ENCODE measurements around the gene DNAAF8.
"Not testable (repeated sequence)": the region's sequence is repeated elsewhere in the genome, so short reads cannot be mapped to it uniquely, and the experiment has no call there.

Gene DNAAF8

GRCh38 chr16:4723071-4723767 is 11.1 kb upstream of the DNAAF8 start:
- no peak for DNase-seq (ENCODE audit: low read depth in 2 of 2)

DNA sequence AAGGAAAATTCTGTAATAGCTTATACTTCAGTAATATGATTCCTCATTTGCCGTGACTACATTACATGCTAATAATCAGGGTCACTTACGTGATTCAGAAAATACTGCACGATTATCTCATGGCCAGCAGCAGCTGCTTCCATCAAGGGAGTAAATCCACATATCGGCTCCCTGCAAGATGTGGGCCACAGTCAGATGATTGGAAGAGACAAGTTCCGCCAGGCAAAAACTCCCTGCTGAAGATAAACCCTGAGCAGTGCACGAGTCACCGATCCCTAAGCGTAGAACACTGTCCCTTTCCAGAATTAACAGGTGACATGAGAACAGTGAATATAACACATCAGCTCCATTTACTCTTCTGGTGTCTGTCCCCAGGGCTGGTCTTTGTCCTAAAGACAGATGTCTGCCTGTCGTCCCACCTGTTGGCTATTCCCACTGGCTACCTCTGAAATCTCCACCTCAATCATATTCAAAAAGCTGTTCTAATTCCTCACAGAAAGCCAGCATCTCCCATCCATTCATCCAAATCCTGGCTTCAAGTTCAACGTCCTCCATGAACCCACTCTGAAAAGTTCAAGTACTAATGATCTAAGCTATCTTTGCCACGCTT is 9.6 kb upstream of the DNAAF8 start:
- no peak for DNase-seq (ENCODE audit: low read depth in 2 of 2)

DNA sequence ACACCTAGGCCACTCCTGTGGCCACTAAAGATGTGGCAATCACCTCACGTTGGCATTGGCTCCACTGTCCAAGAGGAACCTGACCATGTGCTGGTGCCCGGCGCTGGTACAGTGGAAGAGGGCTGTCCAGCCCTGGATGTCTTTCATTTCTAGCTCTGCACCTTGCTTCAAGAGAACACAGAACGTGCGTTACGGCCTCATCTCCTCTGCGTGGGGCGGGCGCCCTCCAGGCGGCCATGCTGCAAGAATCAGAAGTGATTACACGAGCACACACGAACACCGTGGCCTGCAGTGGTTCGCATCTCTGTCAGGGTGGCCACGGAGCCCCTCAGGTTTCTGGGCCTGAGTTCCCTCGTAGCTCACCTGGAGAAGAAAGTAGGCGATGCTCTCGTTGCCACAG is 7.7 kb upstream of the DNAAF8 start:
- no peak for DNase-seq (ENCODE audit: low read depth in 2 of 2)

DNA sequence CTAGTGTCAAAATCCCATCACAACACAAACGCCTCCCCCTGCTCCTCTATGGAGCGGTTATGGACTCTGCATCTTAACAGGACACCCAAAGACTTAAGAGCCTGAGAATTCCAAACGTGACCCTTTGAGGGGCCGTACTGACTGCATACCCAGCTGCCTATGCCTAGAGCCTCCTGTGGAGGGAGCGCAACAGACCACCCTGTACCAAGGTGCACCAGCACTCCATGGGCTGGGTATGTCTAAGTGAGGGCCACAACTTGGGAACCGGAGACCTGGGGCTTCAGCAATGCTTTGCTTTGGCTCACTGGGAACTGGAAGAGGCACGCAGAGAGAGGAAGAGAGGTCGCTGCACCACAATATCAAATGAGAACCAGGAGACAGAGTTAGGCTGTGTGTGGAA is 5.7 kb upstream of the DNAAF8 start:
- no peak for DNase-seq (ENCODE audit: low read depth in 2 of 2)

DNA sequence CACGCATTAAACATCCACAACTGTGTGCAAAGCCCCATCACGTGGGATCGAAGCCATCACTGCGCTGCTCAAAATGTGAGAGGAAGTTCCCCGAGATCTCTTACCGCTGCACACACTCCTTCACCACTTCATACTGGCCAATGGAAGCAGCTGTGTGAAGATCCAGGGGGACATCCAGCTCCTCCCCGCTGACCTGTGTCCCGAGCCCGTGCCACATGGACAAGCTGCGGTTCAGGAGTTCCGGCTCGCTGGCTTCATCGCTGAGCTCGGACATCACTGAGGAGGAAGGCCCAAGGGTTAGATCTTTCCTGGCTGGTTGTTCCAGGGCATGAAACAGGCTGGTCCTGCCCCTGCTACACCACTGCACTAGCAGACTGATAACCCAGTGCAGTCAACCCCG is 4.5 kb upstream of the DNAAF8 start:
- DNase-seq (ENCODE audit: low read depth in 2 of 2), result no peak

DNA sequence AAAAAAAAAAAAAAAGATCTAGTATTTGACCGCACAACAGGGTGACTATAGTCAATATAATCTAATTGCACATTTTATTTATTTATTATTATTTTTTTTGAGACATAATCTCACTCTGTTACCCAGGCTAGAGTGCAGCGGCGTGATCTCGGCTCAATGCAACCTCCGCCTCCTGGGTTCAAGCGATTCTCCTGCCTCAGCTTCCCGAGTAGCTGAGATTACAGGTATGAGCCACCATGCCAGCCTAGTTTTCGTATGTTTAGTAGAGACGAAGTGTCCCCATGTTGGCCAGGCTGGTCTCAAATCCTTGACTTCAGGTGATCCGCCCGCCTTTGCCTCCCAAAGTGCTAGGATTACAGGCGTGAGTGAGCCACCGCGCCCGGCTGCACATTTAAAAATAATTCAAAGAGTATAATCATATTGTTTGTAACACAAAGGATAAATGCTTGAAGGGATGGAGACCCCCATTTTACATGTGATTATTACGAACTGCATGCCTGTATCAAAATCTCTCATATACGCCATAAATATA is 1.1 kb upstream of the DNAAF8 start:
- no peak for DNase-seq (ENCODE audit: low read depth in 2 of 2)

DNA sequence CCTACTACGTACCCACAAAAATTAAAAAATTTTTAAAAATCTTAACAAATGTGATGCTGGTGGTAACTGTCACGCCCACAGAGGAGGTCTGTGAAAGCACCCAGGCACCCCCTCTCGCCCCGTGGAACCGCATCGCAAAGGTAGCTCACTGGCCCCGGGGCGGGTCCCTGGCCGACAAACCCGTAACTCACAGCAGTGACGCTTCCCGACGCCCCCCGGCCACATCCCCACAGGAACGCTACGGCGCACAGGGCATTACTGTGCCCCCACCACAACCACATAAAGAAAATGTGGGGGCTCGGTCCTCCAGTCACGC is 632 bp upstream of the DNAAF8 start:
- DNase-seq (ENCODE audit: low read depth in 2 of 2), result no peak

- DNase-seq (ENCODE audit: low read depth in 2 of 2), result peak; percentile 92 to 93
Measured at GRCh38 chr16:4734730-4735535, 596 bp downstream of the DNAAF8 start.

- no peak for DNase-seq (ENCODE audit: low read depth in 2 of 2)
Measured at GRCh38 chr16:4736546-4736945, 2.2 kb downstream of the DNAAF8 start.

DNA sequence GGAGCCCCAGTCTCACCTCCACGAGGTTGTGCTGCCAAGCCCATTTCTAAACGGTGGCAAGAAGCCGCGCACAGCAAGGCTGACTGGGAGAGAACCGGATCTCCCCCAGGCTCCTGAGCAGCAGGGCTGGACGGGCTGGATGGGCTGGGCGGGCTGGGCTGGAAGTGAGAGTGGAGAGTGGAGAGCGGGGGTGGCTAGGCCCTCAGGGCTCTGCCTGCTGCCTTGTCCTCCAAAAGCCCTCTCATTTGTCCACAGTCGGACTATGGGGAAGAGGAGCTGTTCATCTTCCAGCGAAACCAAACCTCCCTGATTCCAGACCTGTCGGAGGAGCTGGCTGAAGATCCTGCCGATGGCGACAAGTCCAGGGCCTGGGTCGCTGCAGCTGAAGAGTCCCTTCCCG is 3.2 kb downstream of the DNAAF8 start:
- DNase-seq (ENCODE audit: low read depth in 2 of 2), result no peak

GRCh38 chr16:4738370-4738769 is 4.0 kb downstream of the DNAAF8 start:
- not testable (repeated sequence) for DNase-seq (ENCODE audit: low read depth in 2 of 2)

DNA sequence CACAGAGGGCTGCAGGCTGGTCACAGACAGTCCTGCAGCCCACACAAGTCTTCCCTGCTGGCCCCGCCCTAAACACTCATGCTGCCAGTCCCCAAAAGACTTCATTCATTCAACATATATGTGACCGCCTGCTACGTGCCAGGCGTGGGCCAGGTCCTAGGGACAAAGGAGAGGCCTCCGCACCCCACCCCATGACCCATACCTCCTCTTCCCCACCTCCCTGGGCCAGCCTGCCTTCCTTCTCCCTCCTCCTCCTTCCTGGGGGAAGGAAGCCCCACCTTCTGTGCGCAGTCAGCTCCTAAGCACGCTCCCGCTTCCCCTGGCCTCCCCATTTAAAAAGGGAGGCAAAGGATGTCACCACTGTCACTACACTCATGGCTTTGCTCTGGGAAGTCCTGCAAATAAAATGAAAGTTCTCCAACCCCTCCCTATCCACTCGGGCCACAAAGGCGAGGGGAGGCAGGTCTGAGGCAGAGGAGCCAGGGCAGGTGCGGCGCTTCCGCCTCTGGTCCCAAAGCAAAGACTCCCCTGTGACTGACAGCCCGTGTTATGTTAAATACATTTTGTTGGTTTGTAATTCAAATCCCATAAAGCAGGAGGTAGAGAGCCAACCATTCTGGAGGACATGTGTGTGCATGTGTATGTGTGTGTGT is 9.0 kb downstream of the DNAAF8 start:
- no peak for DNase-seq (ENCODE audit: low read depth in 2 of 2)

- DNase-seq (ENCODE audit: low read depth in 2 of 2), result no peak
Measured at GRCh38 chr16:4744555-4745273, 10.4 kb downstream of the DNAAF8 start.

GRCh38 chr16:4745274-4745569 is 10.9 kb downstream of the DNAAF8 start:
- no peak for DNase-seq (ENCODE audit: low read depth in 2 of 2)

- DNase-seq (ENCODE audit: low read depth in 2 of 2), result no peak
Measured at GRCh38 chr16:4746215-4746614, 11.9 kb downstream of the DNAAF8 start.

DNA sequence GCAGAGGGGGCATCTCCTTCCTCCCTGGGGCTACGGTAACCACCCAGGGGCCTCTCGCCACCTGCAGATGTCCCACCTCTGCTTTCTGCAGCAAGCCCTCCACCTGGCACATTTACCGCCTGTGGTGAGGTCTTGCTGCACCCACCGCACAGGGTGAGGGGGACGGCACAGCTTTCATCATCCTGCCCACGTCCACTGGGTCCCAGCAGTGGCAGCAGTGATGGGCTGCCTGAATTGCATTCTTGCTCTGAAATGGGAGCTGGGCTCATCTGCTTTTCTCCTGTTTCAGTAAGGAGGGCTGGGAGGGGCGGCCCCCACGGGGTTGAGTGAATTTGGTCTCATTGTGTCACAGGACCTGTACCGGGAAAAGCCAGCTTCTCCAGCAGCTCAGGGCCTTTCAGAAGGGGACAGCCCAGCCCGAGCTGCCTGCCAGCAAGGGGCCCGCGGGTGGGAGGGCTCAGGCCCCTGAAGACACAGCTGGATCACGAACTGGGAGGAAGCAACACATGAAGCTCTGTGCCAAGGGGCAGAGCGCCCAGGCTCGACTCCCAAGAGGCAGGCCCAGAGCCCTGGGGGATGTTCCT is 12.7 kb downstream of the DNAAF8 start:
- no peak for DNase-seq (ENCODE audit: low read depth in 2 of 2)

DNA sequence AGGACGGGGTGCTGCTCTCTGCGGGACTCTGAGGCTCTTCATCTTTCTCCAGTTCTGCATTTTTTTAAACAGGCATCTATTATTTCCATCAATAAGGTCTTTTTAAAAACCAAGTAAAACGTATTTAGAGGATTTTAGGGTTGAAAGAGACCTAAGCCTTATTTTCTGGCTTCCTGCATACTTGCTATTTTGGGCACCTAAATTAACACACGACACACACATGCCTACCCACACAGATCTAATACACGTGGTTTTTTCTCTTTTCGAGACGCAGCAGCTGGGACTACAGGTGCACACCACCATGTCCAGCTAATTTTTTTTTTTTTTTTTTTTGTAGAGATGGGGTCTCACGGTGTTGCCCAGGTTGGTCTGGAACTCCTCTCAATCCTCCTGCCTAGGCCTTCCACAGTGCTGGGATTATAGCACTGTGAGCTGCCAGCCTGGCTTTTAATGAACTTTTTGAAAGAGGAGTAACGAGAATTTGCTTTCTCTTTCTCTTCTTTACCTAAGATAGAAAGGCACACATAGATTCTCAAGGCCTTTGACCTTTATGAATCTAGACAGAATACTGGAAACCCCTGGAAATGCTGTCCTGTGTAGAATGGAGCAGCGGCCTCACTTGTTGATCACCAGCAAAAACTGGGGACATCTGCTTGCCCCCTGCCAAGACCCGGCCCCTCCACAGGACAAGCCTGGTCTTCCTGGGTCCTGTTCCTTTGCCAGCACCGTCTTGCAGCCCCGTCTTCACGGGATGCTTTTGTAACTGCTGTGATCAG is 13.8 kb downstream of the DNAAF8 start:
- DNase-seq (ENCODE audit: low read depth in 2 of 2), result no peak

DNA sequence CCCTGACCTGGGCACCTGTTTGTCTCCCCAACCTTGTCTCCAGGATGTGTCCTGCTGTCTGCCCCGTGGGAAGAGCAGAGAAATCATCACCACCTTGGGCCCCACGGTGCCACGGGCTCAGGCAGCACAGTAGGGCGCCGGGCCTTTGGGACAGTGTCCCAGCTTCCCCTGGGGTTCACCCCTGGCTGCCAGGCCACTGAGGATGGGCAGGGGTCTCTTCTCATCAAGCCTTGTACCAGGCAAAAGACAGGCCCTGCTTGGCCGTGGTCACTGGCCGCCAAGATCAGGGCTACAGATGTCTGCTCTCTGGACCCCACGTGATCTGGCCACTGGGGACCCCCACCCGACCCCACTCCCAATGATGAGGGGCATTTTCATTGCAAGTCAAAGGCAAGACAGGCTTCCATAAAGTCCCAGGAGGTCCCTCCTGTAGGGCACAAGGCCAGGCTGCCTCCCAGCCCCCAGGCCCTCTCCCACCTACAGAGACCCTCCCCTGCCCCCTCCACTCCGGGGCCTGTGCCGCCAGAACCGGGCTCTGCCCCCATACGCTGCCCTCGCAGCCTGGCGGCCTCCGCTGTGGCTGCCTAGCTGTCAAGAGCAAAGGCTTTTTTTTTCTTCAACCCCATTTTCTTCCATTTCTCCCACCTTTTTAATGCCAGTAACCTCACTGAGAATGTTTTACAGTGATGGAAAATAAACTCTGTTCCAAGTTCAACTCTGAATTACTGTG is 14.5 kb downstream of the DNAAF8 start:
- DNase-seq (ENCODE audit: low read depth in 2 of 2), result no peak

GRCh38 chr16:4749700-4750257 is 15.4 kb downstream of the DNAAF8 start:
- DNase-seq (ENCODE audit: low read depth in 2 of 2), result no peak

DNA sequence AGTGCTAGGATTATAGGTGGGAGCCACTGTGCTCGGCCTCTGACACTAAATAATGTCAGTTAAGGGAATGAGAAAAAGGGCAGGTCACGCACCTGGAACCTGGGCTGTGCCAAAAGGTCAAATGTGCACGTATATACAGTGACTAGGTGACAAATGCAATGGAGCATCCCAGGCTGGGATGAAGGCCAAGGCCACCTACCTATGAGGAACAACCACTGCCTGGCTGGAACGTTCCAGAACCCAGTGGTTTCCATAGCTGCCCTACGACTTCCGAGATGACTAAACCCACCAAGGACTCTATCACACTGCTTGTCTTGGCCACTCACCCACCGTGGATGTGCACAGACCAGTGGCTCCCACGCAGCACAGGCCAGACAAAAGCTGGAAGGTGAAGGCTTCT is 16.6 kb downstream of the DNAAF8 start:
- no peak for DNase-seq (ENCODE audit: low read depth in 2 of 2)

Measured in stimulated activated CD4-positive, alpha-beta T cell treated with anti-CD3 and anti-CD28 coated beads, Interleukin-4, amount 100 ng/mL, for 48 hours (primary cell).